Epithelial cell of esophagus (primary cell): ENCODE results near the gene GLB1L3.

Experiments used
- DNase-seq: peaks from one replicate; pipeline ENCODE4 v3.0.0; 2010; ENCODE audit warnings: low read depth
- H3K4me3 ChIP-seq: 2 replicates; pipeline ENCODE4 v1.5.1; 2011; ENCODE audit warnings: mild to moderate bottlenecking, low read length, control low read depth
- TF ChIP-seq, protein P1 (sequence below): IDR thresholded peaks from 2 replicates; pipeline ENCODE4 v1.5.1; 2011; ENCODE audit warnings: low read depth, mild to moderate bottlenecking, low read length, control low read depth, inconsistent platforms; ENCODE audit not compliant: insufficient read depth; ENCODE audit errors: missing control alignments

GLB1L3 gene

GRCh38 chr11:134346976-134347350, 70.8 kb downstream of the GLB1L3 start:
- H3K4me3 ChIP-seq, result no peak overlapping the region
- TF ChIP-seq, protein P1, sequence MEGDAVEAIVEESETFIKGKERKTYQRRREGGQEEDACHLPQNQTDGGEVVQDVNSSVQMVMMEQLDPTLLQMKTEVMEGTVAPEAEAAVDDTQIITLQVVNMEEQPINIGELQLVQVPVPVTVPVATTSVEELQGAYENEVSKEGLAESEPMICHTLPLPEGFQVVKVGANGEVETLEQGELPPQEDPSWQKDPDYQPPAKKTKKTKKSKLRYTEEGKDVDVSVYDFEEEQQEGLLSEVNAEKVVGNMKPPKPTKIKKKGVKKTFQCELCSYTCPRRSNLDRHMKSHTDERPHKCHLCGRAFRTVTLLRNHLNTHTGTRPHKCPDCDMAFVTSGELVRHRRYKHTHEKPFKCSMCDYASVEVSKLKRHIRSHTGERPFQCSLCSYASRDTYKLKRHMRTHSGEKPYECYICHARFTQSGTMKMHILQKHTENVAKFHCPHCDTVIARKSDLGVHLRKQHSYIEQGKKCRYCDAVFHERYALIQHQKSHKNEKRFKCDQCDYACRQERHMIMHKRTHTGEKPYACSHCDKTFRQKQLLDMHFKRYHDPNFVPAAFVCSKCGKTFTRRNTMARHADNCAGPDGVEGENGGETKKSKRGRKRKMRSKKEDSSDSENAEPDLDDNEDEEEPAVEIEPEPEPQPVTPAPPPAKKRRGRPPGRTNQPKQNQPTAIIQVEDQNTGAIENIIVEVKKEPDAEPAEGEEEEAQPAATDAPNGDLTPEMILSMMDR, result no peak
- DNase-seq, result no peak

DNA sequence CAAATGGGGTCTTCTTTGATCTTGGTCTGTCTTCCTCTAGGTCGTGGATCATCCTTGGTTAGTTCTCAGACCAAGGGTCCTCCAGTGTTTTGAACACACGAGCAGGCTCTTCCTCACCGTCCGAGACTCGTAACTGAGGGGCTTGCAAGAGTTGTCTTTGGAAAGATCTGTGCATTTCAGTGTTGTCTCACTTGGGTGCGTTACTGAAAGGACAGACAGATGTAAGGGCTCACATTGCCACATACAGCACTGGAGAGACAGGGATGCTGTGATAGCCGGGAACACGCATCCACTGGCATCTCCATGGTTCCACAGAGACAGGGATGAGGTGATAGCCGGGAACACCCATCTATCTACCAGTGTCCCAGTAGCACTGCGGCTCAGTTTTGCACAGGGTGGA, 71.3 kb downstream of the GLB1L3 start:
- no peak overlapping the region for H3K4me3 ChIP-seq
- TF ChIP-seq, protein P1, result no peak
- DNase-seq, result no peak

- no peak overlapping the region for H3K4me3 ChIP-seq
- TF ChIP-seq, protein P1, result no peak
- DNase-seq, result no peak
Measured at GRCh38 chr11:134349109-134349801, 73.1 kb downstream of the GLB1L3 start.

DNA sequence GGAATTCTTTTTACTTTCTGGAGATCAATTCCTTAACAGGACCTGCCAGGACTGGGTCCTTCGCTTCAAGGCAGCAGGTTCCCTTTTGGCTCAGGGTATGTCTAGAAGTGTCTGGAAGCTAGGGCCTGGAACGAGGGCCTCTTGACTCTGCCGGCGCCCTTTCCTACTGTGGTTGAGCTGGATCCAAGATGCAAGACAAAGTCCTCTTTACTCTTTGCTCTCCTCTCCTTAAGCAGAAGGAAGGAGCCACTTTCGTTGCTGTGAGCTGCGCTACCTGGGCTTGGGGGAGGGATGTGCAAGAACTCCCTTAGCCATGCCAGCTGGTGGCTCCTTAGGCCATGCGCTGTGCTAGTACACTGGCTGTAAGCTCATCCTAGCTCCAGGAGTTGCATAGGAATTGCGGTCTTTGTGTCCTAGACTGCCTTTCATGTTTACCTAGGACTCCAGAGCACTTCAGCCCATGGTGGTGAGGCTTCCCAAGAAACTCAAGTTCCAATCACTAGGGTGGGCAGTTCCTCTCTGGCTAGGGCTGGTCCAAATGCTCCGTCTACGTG, 73.7 kb downstream of the GLB1L3 start:
- no peak for DNase-seq
- TF ChIP-seq, protein P1, result no peak
- H3K4me3 ChIP-seq, result no peak overlapping the region

DNA sequence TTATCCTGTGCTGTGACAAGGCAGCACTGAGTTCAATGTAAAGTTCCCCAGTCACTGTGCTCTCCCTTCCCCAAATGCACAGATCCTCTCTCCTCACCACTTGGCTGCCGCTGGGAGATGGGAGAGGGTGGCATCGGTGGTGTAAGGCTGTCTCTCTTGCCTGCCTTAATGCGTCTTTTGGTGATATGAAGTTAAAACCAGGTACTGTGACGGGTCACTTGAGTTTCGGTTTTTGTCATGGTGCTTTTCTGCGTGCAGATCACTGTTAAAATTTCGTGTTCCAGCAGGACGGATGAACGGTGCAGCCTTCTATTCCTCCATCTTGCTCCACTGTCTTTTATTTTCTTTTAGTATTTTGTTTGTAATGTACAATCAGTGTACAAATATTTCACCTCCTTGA, 74.2 kb downstream of the GLB1L3 start:
- no peak overlapping the region for H3K4me3 ChIP-seq
- DNase-seq, result no peak
- TF ChIP-seq, protein P1, result no peak

DNA sequence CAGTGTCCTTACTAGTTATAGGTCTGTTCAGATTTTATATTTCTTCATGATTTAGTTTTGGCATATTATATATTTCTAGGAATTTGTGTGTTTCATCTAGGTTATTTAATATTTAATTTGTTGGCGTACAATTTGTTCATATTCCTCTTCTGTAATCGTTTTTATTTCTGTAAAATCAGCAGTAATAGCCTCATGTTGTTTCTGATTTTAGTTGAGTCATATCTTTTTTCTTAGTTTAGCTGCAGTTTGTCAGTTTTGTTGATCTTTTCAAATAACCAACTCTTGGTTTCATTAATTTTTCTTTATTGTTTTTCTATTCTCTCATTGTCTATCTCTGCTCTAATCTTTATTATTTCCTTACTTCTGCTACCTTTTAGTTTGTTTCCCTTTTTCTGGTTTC, 75.9 kb downstream of the GLB1L3 start:
- no peak for DNase-seq
- TF ChIP-seq, protein P1, result no peak
- H3K4me3 ChIP-seq, result no peak overlapping the region

DNA sequence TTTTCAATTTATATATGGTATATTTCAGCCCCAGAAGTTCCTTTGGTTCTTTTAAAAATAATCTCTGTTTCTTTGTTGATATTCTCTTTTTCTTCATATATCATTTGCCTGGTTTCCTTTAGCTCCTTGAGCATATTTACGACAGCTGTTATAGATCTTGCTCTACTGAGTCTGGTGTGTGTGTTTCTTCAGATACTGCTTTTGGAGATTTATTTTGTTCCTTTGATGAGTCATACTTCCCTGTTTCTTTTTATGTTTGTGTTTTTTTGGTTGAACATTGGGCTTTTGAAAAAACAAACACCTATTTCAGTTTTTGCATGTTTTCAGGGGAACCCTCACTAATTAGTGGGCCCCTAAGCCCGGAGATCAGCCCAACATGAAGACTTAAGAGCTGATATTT, 79.0 kb downstream of the GLB1L3 start:
- no peak for DNase-seq
- H3K4me3 ChIP-seq, result no peak overlapping the region
- TF ChIP-seq, protein P1, result no peak
